HEK293T (cell line): ENCODE data around the gene CYP1A2.

ENCODE experiments used
- ARNT ChIP-seq: fragments of 450-650 bp; IDR thresholded peaks from 2 replicates; pipeline ENCODE4 v1.6.1; 2017; ENCODE audit warnings: mild to moderate bottlenecking
- BHLHE40 ChIP-seq: fragments of 450-650 bp; IDR thresholded peaks from 2 replicates; pipeline ENCODE4 v1.6.1; 2016; ENCODE audit warnings: mild to moderate bottlenecking, moderate library complexity, borderline replicate concordance
- CTBP1 ChIP-seq: fragments of 450-650 bp; IDR thresholded peaks from 2 replicates; pipeline ENCODE4 v1.6.1; 2016; ENCODE audit warnings: borderline replicate concordance
- ELF4 ChIP-seq: fragments of 450-650 bp; IDR thresholded peaks from 2 replicates; pipeline ENCODE4 v1.6.1; 2017; ENCODE audit warnings: antibody characterized with exemption
- FOXK2 ChIP-seq: fragments of 450-650 bp; IDR thresholded peaks from 2 replicates; pipeline ENCODE4 v1.6.1; 2016; ENCODE audit warnings: mild to moderate bottlenecking
- FOXM1 ChIP-seq: fragments of 450-650 bp; IDR thresholded peaks from 2 replicates; pipeline ENCODE4 v1.6.1; 2017; ENCODE audit warnings: mild to moderate bottlenecking, borderline replicate concordance
- L3MBTL2 ChIP-seq: fragments of 450-650 bp; conservative IDR thresholded peaks from 2 replicates; pipeline ENCODE4 v1.6.1; 2016; ENCODE audit warnings: mild to moderate bottlenecking
- PKNOX1 ChIP-seq: fragments of 450-650 bp; IDR thresholded peaks from 2 replicates; pipeline ENCODE4 v1.6.1; 2016
- SP1 ChIP-seq: fragments of 450-650 bp; IDR thresholded peaks from 2 replicates; pipeline ENCODE4 v1.6.1; 2017
- SUZ12 ChIP-seq: fragments of 450-650 bp; IDR thresholded peaks from 2 replicates; pipeline ENCODE4 v1.6.1; 2016; ENCODE audit warnings: mild to moderate bottlenecking
- ZNF384 ChIP-seq: fragments of 450-650 bp; IDR thresholded peaks from 2 replicates; pipeline ENCODE4 v1.6.1; 2016

GRCh38 chr15:74775132-74775562, 26.5 kb downstream of the CYP1A2 start:
- TF ChIP-seq L3MBTL2 = no peak
- TF ChIP-seq ELF4 = no peak
- TF ChIP-seq SP1 = no peak
- TF ChIP-seq FOXK2 = no peak
- no peak for TF ChIP-seq SUZ12
- TF ChIP-seq BHLHE40 = no peak
- no peak for TF ChIP-seq FOXM1
- TF ChIP-seq CTBP1 = no peak
- TF ChIP-seq ARNT = no peak
- TF ChIP-seq PKNOX1 = no peak
- TF ChIP-seq ZNF384 = no peak
